Measurements from ENCODE around the gene CPAMD8. TPM values are rescaled to one million over a fixed set of nuclear protein-coding genes. Genes with fewer than 3 reads are reported as not detected.

Gene CPAMD8
- total RNA-seq, 1 experiment from 2014 or later: 1.3 TPM

GRCh38 chr19:16887353-16888265 lies 139.0 kb downstream of the CPAMD8 start:
- Mint-ChIP-seq H3K4me3 (ENCODE audit: unreplicated experiment) (no peak overlapping the region), H3K4me1 (ENCODE audit: insufficient read depth, unreplicated experiment) (peaks cover 6% of the 10 kb centered on the region), H3K36me3 (ENCODE audit: insufficient read depth, unreplicated experiment) (peaks cover 7% of the 10 kb centered on the region), H3K27me3 (ENCODE audit: insufficient read depth, unreplicated experiment) (no peaks in the 10 kb centered on the region), H3K27ac (ENCODE audit: low read depth, unreplicated experiment) (peak overlapping the region; percentile 95), H3K9me3 (ENCODE audit: unreplicated experiment) (peaks cover 8% of the 10 kb centered on the region)
- BruUV-seq (replicated peaks): no TSS peak
- POLR2A ChIA-PET: interaction anchor here (1.0 to 2.0 kb wide), 3 partner anchors 33 to 59 kb away, joined by 3 to 11 read pairs (median 4); partner anchors contain the start of gene SIN3B
- CTCF ChIA-PET: interaction anchor here (0.6 kb wide), 2 partner anchors 111 to 230 kb away, joined by 3 to 4 read pairs; no protein-coding TSS in a partner anchor
- intact Hi-C loops (cut with micrococcal nuclease): no loop called here
- no peak for DNase-seq (ENCODE audit: unreplicated experiment)
- no peak for TF ChIP-seq CTCF (IDR thresholded peaks at IDR 0.05; ENCODE audit: unreplicated experiment)

GRCh38 chr19:16886305-16886880 lies 140.2 kb downstream of the CPAMD8 start:
- Mint-ChIP-seq H3K36me3 (ENCODE audit: insufficient read depth, unreplicated experiment) (peaks cover 11% of the 10 kb centered on the region), H3K27me3 (ENCODE audit: insufficient read depth, unreplicated experiment) (no peaks in the 10 kb centered on the region), H3K4me1 (ENCODE audit: insufficient read depth, unreplicated experiment) (peaks cover 6% of the 10 kb centered on the region), H3K27ac (ENCODE audit: low read depth, unreplicated experiment) (peak overlapping the region; percentile 95), H3K9me3 (ENCODE audit: unreplicated experiment) (peaks cover 17% of the 10 kb centered on the region), H3K4me3 (ENCODE audit: unreplicated experiment) (peak overlapping the region; percentile 68)
- intact Hi-C loops (cut with micrococcal nuclease): no loop called here
- ChIA-PET CTCF (interaction anchor here (0.6 to 0.9 kb wide), 5 partner anchors 83 to 334 kb away, joined by 3 to 4 read pairs (median 3); no protein-coding TSS in a partner anchor), POLR2A (interaction anchor here (0.7 to 2.0 kb wide), 5 partner anchors 34 to 184 kb away, joined by 3 to 11 read pairs (median 3); partner anchors contain the start of gene SIN3B)
- peak; percentile 91 for DNase-seq (ENCODE audit: unreplicated experiment)
- no peak for TF ChIP-seq CTCF (IDR thresholded peaks at IDR 0.05; ENCODE audit: unreplicated experiment)
- BruUV-seq (replicated peaks): no TSS peak

DNA sequence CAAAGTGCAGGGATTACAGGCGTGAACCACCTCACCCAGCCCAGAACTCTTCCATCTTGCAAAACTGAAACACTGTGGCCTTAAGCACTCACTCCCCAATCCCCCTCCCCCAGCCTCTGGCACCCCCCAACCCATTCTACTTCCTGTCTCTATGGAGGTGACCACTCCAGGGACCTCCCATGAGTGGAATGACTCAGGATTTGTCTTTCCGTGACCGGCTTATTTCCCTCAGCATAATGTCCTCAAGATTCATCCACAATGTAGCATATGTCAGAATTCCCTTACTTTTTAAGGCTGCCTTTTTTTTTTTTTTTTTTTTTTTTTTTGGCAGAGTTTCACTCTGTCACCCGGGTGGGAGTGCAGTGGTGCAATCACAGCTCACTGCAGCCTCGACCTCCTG lies 141.4 kb downstream of the CPAMD8 start:
- DNase-seq (ENCODE audit: unreplicated experiment): no peak
- intact Hi-C loops (cut with micrococcal nuclease): no loop called here
- Mint-ChIP-seq H3K27me3 (ENCODE audit: insufficient read depth, unreplicated experiment) (no peaks in the 10 kb centered on the region), H3K4me3 (ENCODE audit: unreplicated experiment) (no peak overlapping the region), H3K4me1 (ENCODE audit: insufficient read depth, unreplicated experiment) (peaks cover 6% of the 10 kb centered on the region), H3K9me3 (ENCODE audit: unreplicated experiment) (peaks cover 17% of the 10 kb centered on the region), H3K36me3 (ENCODE audit: insufficient read depth, unreplicated experiment) (peaks cover 21% of the 10 kb centered on the region), H3K27ac (ENCODE audit: low read depth, unreplicated experiment) (no peak overlapping the region)
- ChIA-PET POLR2A (interaction anchor here (2.0 kb wide), 1 partner anchor 35 kb away, joined by 11 read pairs; no protein-coding TSS in a partner anchor), CTCF (interaction anchor here (0.5 kb wide), 1 partner anchor 54 kb away, joined by 4 read pairs; no protein-coding TSS in a partner anchor)
- no peak for TF ChIP-seq CTCF (IDR thresholded peaks at IDR 0.05; ENCODE audit: unreplicated experiment)
- BruUV-seq (replicated peaks): no TSS peak

DNA sequence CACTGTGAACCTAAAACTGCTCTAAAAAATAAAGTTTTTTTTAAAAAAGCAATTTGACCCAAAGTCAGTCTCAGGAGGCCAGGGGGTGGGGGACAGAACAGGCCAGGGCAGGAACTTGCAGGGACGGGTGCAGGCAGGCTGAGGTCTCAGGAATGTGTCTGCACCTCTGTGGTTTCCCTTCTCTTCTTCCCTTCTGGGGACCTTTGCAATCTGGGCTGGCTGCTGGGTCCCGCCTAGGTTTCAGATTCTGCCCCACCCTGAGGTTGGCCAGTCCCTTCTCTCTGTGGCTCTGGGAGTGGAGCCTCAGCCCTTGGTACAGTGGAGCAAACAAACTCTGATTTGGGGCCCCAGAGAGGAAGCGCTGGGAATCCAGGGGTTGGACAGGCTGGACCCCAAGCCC lies 143.1 kb downstream of the CPAMD8 start:
- no TSS peak for BruUV-seq (replicated peaks)
- CTCF ChIA-PET: no interaction called here
- Mint-ChIP-seq H3K4me3 (ENCODE audit: unreplicated experiment) (no peak overlapping the region), H3K27me3 (ENCODE audit: insufficient read depth, unreplicated experiment) (no peaks in the 10 kb centered on the region), H3K4me1 (ENCODE audit: insufficient read depth, unreplicated experiment) (peaks cover 6% of the 10 kb centered on the region), H3K9me3 (ENCODE audit: unreplicated experiment) (peaks cover 17% of the 10 kb centered on the region), H3K36me3 (ENCODE audit: insufficient read depth, unreplicated experiment) (peaks cover 28% of the 10 kb centered on the region), H3K27ac (ENCODE audit: low read depth, unreplicated experiment) (no peak overlapping the region)
- TF ChIP-seq CTCF (IDR thresholded peaks at IDR 0.05; ENCODE audit: unreplicated experiment): no peak
- peak; percentile 30 for DNase-seq (ENCODE audit: unreplicated experiment)
- POLR2A ChIA-PET: interaction anchor here (0.7 kb wide), 1 partner anchor 18 kb away, joined by 4 read pairs; no protein-coding TSS in a partner anchor
- intact Hi-C loops (cut with micrococcal nuclease): no loop called here
